Activated T-helper 9 cell treated with anti-CD3 and anti-CD28 coated beads, Interleukin-2, amount 50 U/mL, for 16 hours (primary cell): Measurements from ENCODE around the gene FOXS1.

Experiments used
- DNase-seq: peaks from one replicate; pipeline ENCODE4 v3.0.0-alpha.2; 2020; ENCODE audit warnings: low read depth

FOXS1 gene

GRCh38 chr20:31845300-31845863 lies at the start of gene FOXS1:
Gene FOXS1 (minus strand): TSS chr20:31845604. CDS start chr20:31845542, 62 bp downstream.
- DNase-seq, result no peak

- DNase-seq, result no peak
Observed at GRCh38 chr20:31890646-31891045, 45.2 kb upstream of the FOXS1 start.

- DNase-seq, result no peak
Observed at GRCh38 chr20:31883829-31884228, 38.4 kb upstream of the FOXS1 start.

GRCh38 chr20:31881945-31882344 lies 36.5 kb upstream of the FOXS1 start:
- no peak for DNase-seq

- peak; percentile 73 for DNase-seq
Observed at GRCh38 chr20:31879143-31879987, 34.0 kb upstream of the FOXS1 start.

- no peak for DNase-seq
Observed at GRCh38 chr20:31877684-31878083, 32.3 kb upstream of the FOXS1 start.

GRCh38 chr20:31875671-31876070 lies 30.3 kb upstream of the FOXS1 start:
- DNase-seq, result no peak

- DNase-seq, result no peak
Observed at GRCh38 chr20:31872406-31872805, 27.0 kb upstream of the FOXS1 start.

GRCh38 chr20:31871618-31871954 lies 26.2 kb upstream of the FOXS1 start:
- DNase-seq, result no peak

- no peak for DNase-seq
Observed at GRCh38 chr20:31870726-31871617, 25.6 kb upstream of the FOXS1 start.

- DNase-seq, result no peak
Observed at GRCh38 chr20:31869942-31870725, 24.7 kb upstream of the FOXS1 start, which contains the start of the genes DUSP15 and TTLL9. Gene DUSP15 (minus strand): TSS chr20:31870527. CDS start chr20:31870337, 190 bp downstream. Gene TTLL9 (plus strand): TSS chr20:31870634. CDS start chr20:31871127, 493 bp downstream.

GRCh38 chr20:31869673-31869941 lies 24.2 kb upstream of the FOXS1 start:
- no peak for DNase-seq

GRCh38 chr20:31868853-31869672 lies 23.7 kb upstream of the FOXS1 start:
- DNase-seq, result no peak

- no peak for DNase-seq
Observed at GRCh38 chr20:31866221-31866620, 20.8 kb upstream of the FOXS1 start.

- DNase-seq, result no peak
Observed at GRCh38 chr20:31864521-31865400, 19.4 kb upstream of the FOXS1 start.

- no peak for DNase-seq
Observed at GRCh38 chr20:31863296-31864085, 18.1 kb upstream of the FOXS1 start.

- no peak for DNase-seq
Observed at GRCh38 chr20:31862506-31862905, 17.1 kb upstream of the FOXS1 start.

- no peak for DNase-seq
Observed at GRCh38 chr20:31862157-31862470, 16.7 kb upstream of the FOXS1 start.

GRCh38 chr20:31861385-31862156 lies 16.2 kb upstream of the FOXS1 start:
- peak; percentile 52 for DNase-seq
